SW 1271 (cell line): ENCODE results near the gene CLEC16A.
A peak's percentile ranks its signal among the peaks of the same experiment; 100 is the strongest.

Source experiments
- DNase-seq, 2 experiments: peaks; one replicate each; lab custom pipeline; 2025; lab: John Stamatoyannopoulos, UW

The CLEC16A gene

DNA sequence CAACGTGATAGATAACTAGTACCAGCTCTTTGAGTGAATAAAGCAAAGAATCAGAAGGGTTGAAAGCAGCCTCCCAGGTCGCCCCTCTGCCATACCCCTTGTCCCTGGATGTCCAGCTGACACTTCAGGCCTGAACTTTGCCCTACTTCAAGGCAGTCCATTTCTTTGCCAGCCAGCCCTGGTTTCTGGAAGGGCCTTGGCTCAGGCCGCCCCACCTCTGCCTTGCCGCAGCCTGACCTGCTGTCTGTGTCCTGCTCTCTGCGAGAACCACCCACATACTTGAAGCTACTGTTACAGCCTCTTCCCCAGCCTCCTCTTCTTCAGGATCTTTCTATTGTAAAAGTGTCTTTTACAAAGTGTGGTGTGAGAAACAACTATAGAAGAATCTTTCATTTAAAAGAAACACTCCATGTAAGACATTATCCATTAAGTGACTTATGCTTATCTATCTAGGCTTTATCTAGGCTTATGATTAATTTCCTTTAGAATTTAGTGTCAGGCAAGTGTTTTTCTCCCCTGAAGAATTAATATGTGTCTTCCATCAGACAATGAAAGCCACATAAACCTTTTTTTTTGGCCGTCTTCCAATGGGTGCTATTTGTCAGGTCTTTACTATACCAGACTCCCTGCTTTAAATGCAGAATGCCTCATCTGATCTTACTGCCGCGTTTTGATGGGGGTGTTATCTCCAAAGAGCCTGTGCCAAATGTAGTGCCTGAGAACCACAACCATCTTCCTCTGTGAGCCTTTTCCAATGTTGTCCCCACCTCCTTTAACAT, 177.7 kb downstream of the CLEC16A start:
- no peak for DNase-seq

- DNase-seq: no peak
Measured at GRCh38 chr16:11123666-11124065, 179.3 kb downstream of the CLEC16A start.

GRCh38 chr16:11125936-11126335, 181.6 kb downstream of the CLEC16A start:
- no peak for DNase-seq

- no peak for DNase-seq
Measured at GRCh38 chr16:11126399-11127054, 182.2 kb downstream of the CLEC16A start.

DNA sequence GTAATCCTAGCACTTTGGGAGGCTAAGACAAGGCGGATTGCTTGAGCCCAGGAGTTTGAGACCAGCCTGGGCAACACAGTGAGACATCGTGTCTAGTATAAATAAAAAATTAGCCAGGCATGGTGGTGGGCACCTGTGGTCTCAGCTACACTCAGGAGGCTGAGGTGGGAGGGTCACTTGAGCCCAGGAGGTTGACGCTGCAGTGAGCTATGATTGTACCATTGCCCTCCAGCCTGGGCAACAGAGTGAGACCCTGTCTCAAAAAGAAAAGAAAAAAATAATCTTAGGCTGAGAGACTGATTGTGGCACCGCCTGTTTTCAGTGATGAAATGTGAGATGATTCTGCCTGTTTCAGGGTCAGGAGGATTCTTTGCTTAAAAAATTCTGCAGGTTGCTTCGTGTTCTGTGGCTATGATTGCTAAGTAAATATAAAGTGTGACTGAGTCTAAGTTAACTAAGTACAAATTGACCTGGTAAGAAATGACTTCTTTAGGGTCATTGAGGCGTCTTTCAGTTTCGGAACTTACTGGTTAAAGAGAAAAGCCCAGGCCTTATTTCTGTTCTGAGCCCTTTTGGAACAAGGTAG, 183.3 kb downstream of the CLEC16A start:
- no peak for DNase-seq

- DNase-seq: no peak
Measured at GRCh38 chr16:11128211-11129141, 184.1 kb downstream of the CLEC16A start.

DNA sequence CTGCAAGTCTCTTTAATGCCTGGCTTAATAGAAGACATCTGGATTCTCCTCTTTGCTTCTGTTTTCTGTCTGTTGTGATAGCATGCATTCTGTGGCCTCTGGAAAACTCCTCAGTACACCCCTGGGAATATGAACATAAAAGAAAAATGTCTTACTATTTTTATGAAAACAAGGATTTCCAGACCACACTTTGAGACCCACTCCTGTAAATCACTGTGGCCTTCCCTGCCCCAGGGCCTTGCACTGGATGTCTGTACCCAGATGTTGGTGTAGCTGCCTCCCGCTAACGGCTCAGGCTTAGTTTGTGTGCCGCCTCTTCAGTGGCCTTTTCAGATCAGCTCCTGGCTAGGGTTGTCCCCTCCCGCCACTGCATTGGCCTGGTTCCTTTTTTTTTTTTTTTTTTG, 185.0 kb downstream of the CLEC16A start:
- no peak for DNase-seq

- no peak for DNase-seq
Measured at GRCh38 chr16:11130978-11131665, 186.8 kb downstream of the CLEC16A start.

DNA sequence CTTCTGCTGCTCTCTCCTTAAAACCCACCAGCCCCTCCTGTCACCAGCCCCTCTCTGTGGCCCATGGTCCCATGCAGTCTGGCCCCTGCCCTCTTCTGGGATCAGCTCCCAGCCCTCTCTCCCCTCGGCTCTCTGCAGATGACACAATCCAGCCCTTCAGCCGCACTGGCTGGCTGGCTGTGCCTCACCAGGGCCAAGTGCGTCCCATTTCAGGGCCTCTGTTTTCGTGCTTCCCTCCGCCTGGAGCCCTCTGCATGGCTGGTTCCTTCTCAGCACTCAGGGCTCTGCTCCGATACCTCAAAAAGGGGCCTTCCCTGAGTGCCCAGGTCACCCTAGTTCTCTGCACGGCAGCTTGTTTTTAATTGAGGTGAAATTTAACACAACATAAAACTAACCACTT, 187.3 kb downstream of the CLEC16A start:
- no peak for DNase-seq

GRCh38 chr16:11133344-11133943, 189.1 kb downstream of the CLEC16A start:
- DNase-seq: peak; percentile 64 to 85

GRCh38 chr16:11134722-11135463, 190.5 kb downstream of the CLEC16A start:
- no peak for DNase-seq

DNA sequence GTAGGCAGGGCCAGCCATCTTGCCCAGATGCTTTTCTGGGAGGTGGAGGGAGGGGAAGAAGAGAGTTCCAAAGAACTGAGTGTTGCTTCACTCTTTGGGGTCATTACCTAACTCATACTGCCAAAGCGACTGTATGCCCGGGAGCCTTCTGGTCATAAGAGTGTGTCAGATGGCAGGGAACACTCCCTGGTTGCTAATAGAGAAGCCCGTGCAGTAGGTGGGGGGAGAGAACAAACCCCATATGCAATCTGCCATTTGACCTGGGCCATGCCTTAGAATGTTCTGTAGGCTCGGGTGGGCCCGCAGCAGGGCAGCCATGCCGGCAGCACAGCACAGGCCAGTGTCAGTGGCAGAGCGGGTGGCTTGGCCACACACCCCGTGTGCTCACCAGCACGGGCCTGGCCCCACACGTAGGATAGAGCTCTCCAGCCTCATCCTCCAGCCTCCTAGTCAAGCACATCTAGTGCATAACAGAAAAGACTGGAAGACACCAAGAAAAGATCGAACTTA, 191.2 kb downstream of the CLEC16A start:
- DNase-seq: no peak

- peak; percentile 24 to 46 for DNase-seq
Measured at GRCh38 chr16:11136600-11136999, 192.2 kb downstream of the CLEC16A start.

DNA sequence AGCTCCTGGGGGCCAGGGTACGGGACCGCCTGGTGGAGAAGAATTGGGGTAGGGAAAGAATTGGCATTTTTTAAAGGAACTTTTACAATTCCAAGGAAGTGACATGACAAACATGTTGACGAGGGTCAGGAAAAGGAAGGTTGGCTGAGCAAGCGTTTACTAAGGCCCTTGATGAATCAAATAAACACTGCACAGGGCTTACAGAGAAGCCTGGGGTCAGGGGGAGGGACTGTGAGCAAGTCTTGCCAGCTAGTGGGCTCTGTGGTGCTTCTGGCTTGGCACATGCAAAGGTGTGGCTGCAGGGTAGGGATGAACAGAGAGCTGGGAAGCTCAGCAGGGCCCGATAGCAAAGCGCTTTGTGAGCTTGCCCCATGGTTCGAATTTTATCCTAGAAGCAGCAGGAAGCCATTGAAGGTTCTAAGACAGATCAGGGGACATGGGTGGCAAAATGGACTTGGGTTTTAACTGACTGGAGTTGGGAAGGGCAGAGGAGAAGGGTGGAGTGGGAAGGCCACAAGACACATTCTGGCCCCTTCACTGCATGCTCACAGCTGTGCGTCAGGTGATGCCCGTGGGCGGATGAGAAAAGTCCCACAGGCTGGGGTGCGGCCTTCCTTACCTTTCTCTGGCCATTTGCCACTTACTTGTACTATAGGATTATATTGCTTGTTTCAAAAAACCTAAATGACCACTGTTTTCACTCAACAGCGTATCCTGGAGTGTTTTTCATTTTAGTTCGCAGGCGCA, 193.8 kb downstream of the CLEC16A start:
- DNase-seq: no peak

GRCh38 chr16:11138769-11139325, 194.5 kb downstream of the CLEC16A start:
- no peak for DNase-seq

DNA sequence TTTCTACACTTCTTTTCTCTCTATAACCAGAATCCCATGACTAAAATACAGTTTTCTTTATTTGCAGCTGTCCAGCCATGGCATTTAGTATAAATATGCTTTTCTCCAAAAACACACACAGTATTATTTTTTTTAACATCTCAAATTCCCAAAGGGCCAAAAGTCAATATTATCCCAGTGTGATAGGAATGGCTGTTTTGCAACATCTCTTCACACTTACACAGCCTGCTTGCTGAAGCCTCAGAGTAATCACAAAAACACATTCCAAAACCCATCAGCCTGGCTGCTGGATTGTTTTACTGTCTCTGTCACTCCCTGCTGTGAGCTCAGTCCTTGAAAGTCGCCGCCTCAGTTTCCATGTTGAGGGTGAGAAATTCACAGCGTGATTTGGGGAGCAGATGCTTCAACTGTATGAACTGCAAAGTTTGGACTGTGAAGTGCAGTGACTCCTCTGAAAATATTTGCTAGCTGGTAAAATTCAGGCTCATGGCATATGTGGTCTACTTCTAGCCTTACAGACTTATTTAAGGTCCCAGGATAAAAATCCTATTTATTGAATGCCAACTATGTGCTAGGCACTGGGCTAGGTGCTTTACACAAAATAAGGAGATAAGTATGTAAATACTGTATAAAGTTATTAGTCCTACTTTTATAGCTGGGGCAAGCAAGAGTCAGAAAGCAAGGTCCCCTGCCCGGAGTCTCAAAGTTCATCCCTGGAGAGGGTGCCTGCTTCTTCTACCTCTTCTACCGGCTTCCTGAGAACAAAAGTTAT, 195.1 kb downstream of the CLEC16A start:
- no peak for DNase-seq

DNA sequence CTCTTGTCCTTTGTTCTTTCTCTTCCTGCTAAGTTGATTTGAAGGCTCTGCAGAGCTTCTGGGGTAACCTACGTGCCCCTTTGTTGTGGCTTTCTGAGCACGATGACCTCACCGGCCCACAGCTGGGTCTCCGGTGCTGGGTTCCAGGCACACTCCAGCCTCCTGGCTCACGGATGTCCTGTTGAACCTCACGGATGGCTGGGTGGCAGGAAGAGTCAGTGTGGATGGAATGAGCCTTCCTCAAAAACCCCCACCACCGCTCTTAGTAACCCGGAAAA, 195.7 kb downstream of the CLEC16A start:
- no peak for DNase-seq

- no peak for DNase-seq
Measured at GRCh38 chr16:11140466-11140865, 196.1 kb downstream of the CLEC16A start.

GRCh38 chr16:11140867-11141266, 196.5 kb downstream of the CLEC16A start:
- DNase-seq: no peak
